Breast epithelium (tissue), 4 donors: ENCODE data around the gene TCP11L1. TPM values are rescaled to one million over a fixed set of nuclear protein-coding genes. Genes with fewer than 3 reads are reported as not detected.
"Not testable (repeated sequence)": the region's sequence is repeated elsewhere in the genome, so short reads cannot be mapped to it uniquely, and the experiment has no call there.

Experiments
- DNase-seq, 2 donors: peaks; one replicate each; pipeline ENCODE4 v3.0.0-alpha.2; 2019; ENCODE audit warnings: low spot score in 2 of 2
- H3K27ac ChIP-seq, 2 donors: fragments of 200-600 bp; sonication (generic) in 1 of 2; one replicate each; pipeline ENCODE4 v1.5.1; 2016 to 2019; ENCODE audit warnings: mild to moderate bottlenecking in 1 of 2
- H3K27me3 ChIP-seq, 2 donors: fragments of 200-600 bp; sonication (generic) in 1 of 2; one replicate each; pipeline versions ENCODE4 v1.5.1 to v1.6.0; 2017 to 2019; ENCODE audit warnings: control low read depth in 1 of 2, mild to moderate bottlenecking in 1 of 2
- H3K36me3 ChIP-seq: fragments of 200-600 bp; one replicate; pipeline ENCODE4 v1.5.1; 2019
- H3K4me1 ChIP-seq, 2 donors: fragments of 200-600 bp; sonication (generic); one replicate each; pipeline ENCODE4 v1.5.1; 2016 to 2019; ENCODE audit warnings: control low read depth in 1 of 2
- H3K4me3 ChIP-seq, 3 donors: fragments of 200-600 bp; sonication (generic); 1 replicate in 2 of 3; 2 replicates in 1 of 3; pipeline ENCODE4 v1.5.1; 2016 to 2019; ENCODE audit warnings: mild to moderate bottlenecking in 3 of 3, moderate library complexity in 2 of 3
- H3K9me3 ChIP-seq, 2 donors: fragments of 200-600 bp; sonication (generic) in 1 of 2; one replicate each; pipeline ENCODE4 v1.5.1; 2016 to 2019; ENCODE audit warnings: control low read depth in 1 of 2
- POLR2A ChIP-seq: fragments of 450-650 bp; IDR thresholded peaks from one replicate; pipeline ENCODE4 v1.6.1; 2016; ENCODE audit warnings: antibody characterized with exemption, mild to moderate bottlenecking, moderate library complexity
- POLR2AphosphoS5 ChIP-seq, 3 donors: sonication (generic); formaldehyde crosslinking; IDR thresholded peaks; one replicate each; pipeline ENCODE4 v1.6.1; 2017; ENCODE audit warnings: antibody characterized with exemption in 3 of 3
- intact Hi-C: fragments of 100-400 bp; cut with DNase I; formaldehyde crosslinking; loops from one replicate; pipeline ENCODE4 v1.15.1; 2023; ENCODE audit warnings: low total_unique reads
- total RNA-seq, 3 donors: library from RNA; depleted of rRNA; stranded (reverse); fragments of >200 nt; gene quantifications; one replicate each; pipeline ENCODE4 v1.1.0, GENCODE V29; 2016
- TF ChIP-seq, protein P1 (sequence below), 3 donors: fragments of 450-650 bp; IDR thresholded peaks; one replicate each; pipeline ENCODE4 v1.5.1; 2016 to 2017; ENCODE audit warnings: antibody characterized with exemption in 3 of 3, mild to moderate bottlenecking in 3 of 3, moderate library complexity in 3 of 3

The TCP11L1 gene
- total RNA-seq, 3 donors from 2014 or later = 19.8 to 34.7 (median 29.0) TPM

DNA sequence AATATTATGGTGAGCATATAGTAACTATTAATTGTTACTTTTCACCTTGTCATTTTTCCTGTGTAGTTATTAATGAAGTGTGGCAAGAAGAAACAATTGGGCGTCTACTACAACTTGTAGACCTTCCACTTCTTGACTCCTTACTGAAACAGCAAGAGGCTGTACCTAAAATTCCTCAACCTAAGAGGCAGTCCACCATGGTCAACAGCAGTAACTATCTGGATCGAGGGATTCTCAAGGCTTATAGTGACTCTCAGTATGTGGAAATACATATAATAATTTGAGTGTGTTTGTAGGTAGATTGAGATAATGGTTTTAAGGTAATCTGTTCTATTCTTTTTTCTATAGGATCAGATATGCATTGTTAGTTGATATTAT is 10.8 kb upstream of the TCP11L1 start:
- no peak overlapping the region for H3K27ac ChIP-seq
- H3K36me3 ChIP-seq = no peaks in the 10 kb centered on the region
- no peaks in the 10 kb centered on the region for H3K4me1 ChIP-seq
- H3K4me3 ChIP-seq = no peak overlapping the region
- intact Hi-C loops = no loop called here
- no peaks in the 10 kb centered on the region for H3K27me3 ChIP-seq
- no peaks in the 10 kb centered on the region for H3K9me3 ChIP-seq
- DNase-seq = no peak
- TF ChIP-seq POLR2AphosphoS5 (IDR thresholded peaks at IDR 0.05) (no peak), POLR2A (no peak)
- TF ChIP-seq, protein P1, sequence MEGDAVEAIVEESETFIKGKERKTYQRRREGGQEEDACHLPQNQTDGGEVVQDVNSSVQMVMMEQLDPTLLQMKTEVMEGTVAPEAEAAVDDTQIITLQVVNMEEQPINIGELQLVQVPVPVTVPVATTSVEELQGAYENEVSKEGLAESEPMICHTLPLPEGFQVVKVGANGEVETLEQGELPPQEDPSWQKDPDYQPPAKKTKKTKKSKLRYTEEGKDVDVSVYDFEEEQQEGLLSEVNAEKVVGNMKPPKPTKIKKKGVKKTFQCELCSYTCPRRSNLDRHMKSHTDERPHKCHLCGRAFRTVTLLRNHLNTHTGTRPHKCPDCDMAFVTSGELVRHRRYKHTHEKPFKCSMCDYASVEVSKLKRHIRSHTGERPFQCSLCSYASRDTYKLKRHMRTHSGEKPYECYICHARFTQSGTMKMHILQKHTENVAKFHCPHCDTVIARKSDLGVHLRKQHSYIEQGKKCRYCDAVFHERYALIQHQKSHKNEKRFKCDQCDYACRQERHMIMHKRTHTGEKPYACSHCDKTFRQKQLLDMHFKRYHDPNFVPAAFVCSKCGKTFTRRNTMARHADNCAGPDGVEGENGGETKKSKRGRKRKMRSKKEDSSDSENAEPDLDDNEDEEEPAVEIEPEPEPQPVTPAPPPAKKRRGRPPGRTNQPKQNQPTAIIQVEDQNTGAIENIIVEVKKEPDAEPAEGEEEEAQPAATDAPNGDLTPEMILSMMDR (IDR thresholded peaks at IDR 0.05) = no peak

DNA sequence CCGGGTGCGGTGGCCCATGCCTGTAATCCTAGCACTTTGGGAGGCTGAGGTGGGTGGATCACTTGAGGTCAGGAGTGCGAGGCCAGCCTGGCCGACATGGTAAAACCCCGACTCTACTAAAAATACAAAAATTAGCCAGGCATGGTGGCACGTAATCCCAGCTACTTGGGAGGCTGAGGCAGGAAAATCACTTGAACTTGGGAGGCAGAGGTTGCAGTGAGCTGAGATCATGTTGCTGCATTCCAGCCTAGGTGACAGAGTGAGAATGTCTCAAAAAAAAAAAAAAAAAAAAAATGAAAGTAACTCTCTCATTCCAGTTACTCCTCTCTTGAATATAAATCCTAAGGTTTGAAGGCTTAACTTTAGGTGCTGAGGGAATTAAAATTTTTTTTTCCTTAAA is 10.2 kb upstream of the TCP11L1 start:
- intact Hi-C loops, DNase-seq, H3K36me3 ChIP-seq, H3K27me3 ChIP-seq, H3K9me3 ChIP-seq, H3K4me1 ChIP-seq, H3K4me3 ChIP-seq, H3K27ac ChIP-seq: not testable (repeated sequence)

DNA sequence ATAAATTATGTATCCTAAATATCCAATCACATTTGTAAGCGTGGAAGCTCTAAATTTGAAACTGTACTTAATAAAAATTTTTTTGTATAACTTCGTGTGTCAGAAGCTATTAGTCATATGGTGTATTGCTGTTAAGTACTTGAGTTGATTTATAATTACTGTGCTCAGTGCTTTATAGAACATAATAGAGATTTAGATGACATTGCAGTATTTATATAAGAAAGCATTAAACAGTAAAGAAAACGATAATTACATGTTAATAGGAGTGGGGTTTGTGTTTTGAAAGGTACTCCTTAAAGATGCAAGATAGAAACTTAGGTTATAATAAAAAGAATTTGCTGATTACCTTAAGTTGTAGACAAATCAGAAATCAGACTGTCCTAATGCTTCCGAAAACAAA is 5.9 kb upstream of the TCP11L1 start:
- TF ChIP-seq, protein P1 (IDR thresholded peaks at IDR 0.05) = no peak
- no peak for TF ChIP-seq POLR2A

GRCh38 chr11:33035011-33035410 is 4.4 kb upstream of the TCP11L1 start:
- H3K36me3 ChIP-seq = no peaks in the 10 kb centered on the region
- no peak overlapping the region for H3K4me3 ChIP-seq
- TF ChIP-seq POLR2AphosphoS5 (IDR thresholded peaks at IDR 0.05) (no peak), POLR2A (no peak)
- TF ChIP-seq, protein P1 (IDR thresholded peaks at IDR 0.05) = no peak
- H3K9me3 ChIP-seq = no peaks in the 10 kb centered on the region
- intact Hi-C loops = no loop called here
- H3K27me3 ChIP-seq = no peaks in the 10 kb centered on the region
- no peaks in the 10 kb centered on the region for H3K4me1 ChIP-seq
- H3K27ac ChIP-seq = no peak overlapping the region
- no peak for DNase-seq

More for the DNA sequence above, 5.9 kb upstream of the TCP11L1 start:
- Histone ChIP-seq H3K36me3 (no peaks in the 10 kb centered on the region), H3K27ac (no peak overlapping the region), H3K4me1 (no peaks in the 10 kb centered on the region), H3K27me3 (no peaks in the 10 kb centered on the region), H3K9me3 (no peaks in the 10 kb centered on the region), H3K4me3 (no peak overlapping the region)
- intact Hi-C loops = no loop called here
- no peak for DNase-seq

GRCh38 chr11:33040033-33040861 is 875 bp downstream of the TCP11L1 start:
- H3K36me3 ChIP-seq = no peaks in the 10 kb centered on the region
- H3K27me3 ChIP-seq = no peaks in the 10 kb centered on the region
- no peak for DNase-seq
- peak overlapping the region; percentile 98 for H3K27ac ChIP-seq
- peak overlapping the region; percentile 60 to 97 (median 92) for H3K4me3 ChIP-seq
- intact Hi-C loops = no loop called here
- no peaks in the 10 kb centered on the region for H3K4me1 ChIP-seq
- TF ChIP-seq POLR2A (no peak), POLR2AphosphoS5 (IDR thresholded peaks at IDR 0.05) (no peak)
- TF ChIP-seq, protein P1 (IDR thresholded peaks at IDR 0.05) = no peak
- H3K9me3 ChIP-seq = no peaks in the 10 kb centered on the region
